Hindlimb muscle (tissue), 1 donor: ENCODE results near the gene ARMC7. TPM values are rescaled to one million over a fixed set of nuclear protein-coding genes. Genes with fewer than 3 reads are reported as not detected.
"Not testable (repeated sequence)": the region's sequence is repeated elsewhere in the genome, so short reads cannot be mapped to it uniquely, and the experiment has no call there.

Source experiments
- DNase-seq: peaks from one replicate; pipeline ENCODE4 v3.0.0-alpha.2; 2013
- polyA plus RNA-seq: library from polyadenylated mRNA; unstranded; fragments of 120-200 nt; gene quantifications from one replicate; pipeline ENCODE4 v1.2.1, GENCODE V29; 2013; ENCODE audit not compliant: insufficient read length

Gene ARMC7
- polyA plus RNA-seq, 1 donor = 8.1 TPM

DNA sequence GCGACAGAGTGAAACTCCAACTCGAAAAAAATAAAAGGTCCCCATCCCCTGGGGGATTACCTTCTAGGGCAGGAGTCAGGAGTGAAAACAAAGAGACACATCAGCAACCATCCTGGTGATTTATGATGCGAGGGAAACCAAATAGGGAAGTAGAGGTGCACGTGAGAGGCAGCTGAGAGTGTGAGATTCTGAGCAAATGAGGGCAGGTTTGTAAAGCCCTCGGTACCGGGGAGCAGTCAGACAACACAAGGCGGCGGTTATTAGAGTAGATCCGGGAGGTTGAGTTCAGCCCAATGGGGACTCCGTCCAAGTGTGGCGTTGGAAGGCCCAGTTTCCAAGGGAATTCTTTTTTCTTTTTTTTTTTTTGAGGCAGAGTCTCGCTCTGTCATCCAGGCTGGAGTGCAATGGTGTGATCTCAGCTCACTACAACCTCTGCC is 7.4 kb upstream of the ARMC7 start:
- DNase-seq = no peak

DNA sequence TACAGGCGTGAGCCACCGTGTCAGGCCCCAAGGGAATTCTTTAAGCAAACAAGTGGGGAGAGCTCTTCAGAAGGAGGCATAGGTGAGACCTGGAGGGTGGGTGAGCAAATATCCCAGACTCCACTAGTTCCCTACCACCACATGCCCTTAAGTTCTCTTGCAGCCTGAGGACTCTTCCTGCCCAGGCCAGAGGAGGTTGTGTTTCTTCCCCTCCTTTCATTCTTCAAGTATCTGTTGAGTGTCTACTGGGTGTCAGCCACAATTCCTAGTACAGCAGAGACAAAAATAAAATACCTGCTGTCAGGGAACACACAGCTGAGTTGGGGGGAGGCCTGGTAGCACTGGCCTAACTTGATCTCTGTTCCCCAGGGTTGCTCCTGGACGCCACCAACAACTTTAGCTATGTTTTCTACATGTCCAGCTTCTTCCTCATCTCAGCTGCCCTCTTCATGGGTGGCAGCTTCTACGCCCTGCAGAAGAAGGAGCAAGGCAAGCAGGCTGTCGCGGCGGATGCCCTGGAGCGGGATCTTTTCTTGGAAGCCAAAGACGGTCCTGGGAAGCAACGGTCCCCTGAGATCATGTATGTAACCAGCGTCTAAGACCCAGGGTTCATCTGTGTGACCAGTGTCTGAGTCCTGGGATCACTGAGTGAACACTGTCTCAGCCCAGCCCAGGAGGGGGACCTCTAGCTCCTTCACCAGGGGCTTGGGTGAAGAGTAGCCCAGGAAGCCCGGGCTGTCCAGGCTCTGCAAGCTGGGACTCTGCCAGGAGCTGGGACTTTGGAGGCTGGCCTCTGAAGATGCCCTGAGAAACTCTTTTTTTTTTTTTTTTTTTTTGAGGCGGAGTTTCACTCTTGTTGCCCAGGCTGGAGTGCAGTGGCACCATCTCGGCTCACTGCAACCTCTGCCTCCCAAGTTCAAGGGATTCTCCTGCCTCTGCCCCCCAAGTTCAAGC is 5.9 kb upstream of the ARMC7 start:
- DNase-seq = no peak

DNA sequence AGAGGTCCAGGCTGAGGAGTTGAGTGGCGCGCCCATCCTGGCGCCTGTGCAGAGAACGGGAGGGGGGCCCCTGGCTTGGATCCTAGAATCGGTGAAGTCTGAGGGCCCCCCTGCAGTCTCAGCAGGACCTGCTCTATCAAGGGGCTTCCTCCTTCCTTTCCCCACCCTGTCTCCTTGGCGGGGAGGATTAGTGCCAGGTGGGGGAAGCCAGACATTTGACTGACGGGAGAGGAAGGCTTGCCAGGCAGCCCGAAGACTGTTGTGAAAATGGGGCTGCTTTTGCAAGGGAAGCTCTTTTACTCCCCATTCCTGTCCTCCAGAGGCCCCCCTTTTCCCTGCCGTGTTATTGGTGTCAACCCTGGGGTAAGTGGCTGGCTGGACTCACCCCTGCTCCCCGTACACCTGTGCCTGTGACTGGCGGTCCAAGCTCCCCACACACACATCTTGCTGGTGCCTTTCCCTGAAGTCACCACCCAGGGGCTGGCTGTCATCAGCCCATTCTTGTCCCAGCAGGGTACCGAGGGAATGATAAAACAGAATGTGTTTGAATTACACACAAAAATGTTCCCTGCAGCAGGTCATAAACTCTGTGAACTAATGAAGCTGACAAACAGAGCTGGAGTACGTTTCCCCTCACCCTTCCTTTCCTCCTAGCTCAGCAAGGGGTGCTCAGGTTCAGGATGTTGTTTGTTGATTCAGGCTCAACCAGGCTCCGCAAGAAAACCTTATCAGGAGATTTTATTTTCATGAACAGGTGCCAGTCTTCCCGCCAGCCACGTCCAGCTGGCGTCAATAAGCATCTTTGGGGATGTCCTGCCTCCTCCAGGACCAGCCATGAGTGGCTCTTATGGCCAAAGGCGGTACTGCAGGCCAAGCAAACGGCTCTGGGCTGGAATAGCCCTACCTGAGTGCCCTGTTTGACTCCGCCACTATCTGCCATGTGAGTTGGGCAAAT is 4.4 kb upstream of the ARMC7 start:
- DNase-seq = no peak

GRCh38 chr17:75108193-75108592 is 1.6 kb upstream of the ARMC7 start:
- no peak for DNase-seq

GRCh38 chr17:75109046-75109406 is 743 bp upstream of the ARMC7 start:
- no peak for DNase-seq

GRCh38 chr17:75110234-75110937 is 617 bp downstream of the ARMC7 start:
- DNase-seq = no peak

DNA sequence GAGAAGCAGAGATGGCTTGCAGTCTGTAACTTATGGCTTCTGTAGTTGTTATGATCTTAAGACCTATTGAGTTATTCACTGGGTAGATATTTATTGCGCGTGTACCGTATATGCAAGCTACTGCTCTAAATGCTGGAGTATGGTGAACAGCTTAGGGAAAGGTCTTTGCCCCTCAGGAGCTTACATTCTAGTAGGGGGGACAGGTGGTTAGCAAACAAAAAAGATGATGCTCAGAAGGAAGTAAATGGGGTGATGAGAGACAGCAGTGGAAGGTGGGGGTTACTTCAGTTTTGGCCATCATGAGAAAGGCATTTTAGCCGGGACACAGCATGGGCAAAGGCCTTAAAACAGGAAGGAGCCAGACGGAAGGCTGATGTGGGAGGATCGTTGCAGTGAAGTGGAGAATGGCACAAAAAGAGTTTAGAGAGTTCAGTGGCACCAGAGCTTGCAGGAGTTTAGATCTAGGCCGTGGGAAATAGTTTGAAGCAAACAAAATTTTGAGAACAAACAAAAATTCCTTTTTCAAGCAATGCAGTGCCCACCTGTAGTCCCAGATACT is 2.1 kb downstream of the ARMC7 start:
- no peak for DNase-seq

GRCh38 chr17:75113798-75114551 is 4.2 kb downstream of the ARMC7 start:
- DNase-seq = peak; percentile 91

GRCh38 chr17:75114552-75115314 is 5.0 kb downstream of the ARMC7 start:
- DNase-seq = no peak

- DNase-seq = no peak
Measured at GRCh38 chr17:75115555-75115954, 5.8 kb downstream of the ARMC7 start.

DNA sequence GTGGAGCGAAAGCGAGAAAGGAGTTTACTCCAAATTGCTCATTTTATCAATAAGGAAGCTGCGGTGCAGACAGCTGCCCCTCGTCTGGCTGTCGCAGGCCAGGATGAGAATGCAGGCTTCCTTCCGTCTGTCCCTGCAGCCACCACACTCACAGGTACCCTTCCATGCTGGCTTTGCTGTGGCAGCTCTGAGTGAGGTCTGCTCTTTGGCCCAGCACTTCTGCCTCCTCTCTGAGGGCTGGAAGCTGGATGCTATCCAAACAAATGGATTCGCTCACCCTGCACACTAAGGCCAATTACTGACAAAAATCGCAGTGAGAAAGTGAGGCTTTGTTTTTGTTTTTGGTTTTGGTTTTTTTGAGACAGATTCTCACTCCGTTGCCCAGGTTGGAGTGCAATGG is 7.0 kb downstream of the ARMC7 start:
- DNase-seq = no peak

- DNase-seq = no peak
Measured at GRCh38 chr17:75118307-75118706, 8.5 kb downstream of the ARMC7 start.

DNA sequence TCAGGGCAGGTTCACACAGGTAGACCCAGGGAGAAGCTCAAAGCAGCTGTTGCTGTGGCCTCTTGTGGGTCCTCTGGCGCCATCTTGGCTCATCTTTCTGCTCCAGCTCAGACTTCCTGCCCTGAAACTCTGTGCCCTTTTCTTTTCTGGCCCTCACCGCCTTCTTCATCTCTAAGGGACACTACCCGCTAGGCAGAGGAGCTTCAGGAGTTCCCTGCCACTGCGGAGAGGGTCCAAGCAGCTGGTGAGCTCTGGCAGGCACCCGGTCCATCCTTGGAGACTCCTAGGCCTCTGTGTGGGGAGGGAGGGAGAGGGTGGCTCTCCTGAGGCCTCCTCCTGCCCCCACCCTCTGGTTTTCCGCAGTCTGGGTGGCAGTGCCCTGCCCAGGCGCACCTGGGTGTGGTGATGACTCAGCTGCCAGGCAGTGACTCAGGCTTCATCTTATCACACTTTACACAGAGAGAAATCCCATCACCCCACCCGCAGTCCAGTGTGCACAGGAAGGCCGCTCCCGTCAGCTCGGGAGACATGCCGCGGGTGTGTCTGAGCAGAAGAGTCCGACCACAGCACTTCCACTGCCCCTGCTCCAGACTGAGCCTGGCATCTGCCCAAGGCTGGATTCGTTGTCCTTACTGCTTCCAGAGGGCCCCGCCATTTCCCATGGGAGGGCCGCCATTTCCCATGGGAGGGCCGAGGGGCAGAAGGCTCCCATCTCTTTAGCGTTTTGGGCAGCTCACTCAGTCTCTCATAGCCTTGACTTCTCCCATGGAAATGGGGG is 14.5 kb downstream of the ARMC7 start:
- no peak for DNase-seq

- no peak for DNase-seq
Measured at GRCh38 chr17:75124819-75125162, 15.0 kb downstream of the ARMC7 start.

GRCh38 chr17:75125984-75126383 is 16.2 kb downstream of the ARMC7 start:
- DNase-seq = no peak

GRCh38 chr17:75126954-75127353 is 17.2 kb downstream of the ARMC7 start:
- no peak for DNase-seq

- not testable (repeated sequence) for DNase-seq
Measured at GRCh38 chr17:75127936-75128335, 18.2 kb downstream of the ARMC7 start.

GRCh38 chr17:75128694-75129505 is 19.1 kb downstream of the ARMC7 start:
- no peak for DNase-seq

DNA sequence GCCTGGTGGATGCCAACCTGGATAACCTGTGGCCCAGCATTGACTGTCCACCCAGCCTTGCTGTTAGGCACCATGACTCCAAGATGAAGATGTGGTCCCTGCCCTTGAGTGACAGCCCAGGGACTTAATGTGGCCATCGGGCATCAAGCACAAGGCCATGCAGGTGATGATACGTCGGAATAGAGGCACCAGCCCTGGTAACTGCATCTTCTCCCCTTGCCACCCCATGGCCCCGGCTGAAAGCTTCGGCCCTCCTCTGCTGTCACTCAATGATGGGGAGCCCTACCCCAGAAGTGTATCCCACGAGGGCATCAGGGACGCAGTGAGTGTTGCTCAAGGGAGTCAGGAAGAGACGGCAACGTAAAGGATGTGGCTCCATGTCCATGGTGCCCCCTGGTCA is 19.8 kb downstream of the ARMC7 start:
- DNase-seq = no peak
